G401 (cell line): ENCODE data around the gene MCM3. TPM values are rescaled to one million over a fixed set of nuclear protein-coding genes. Genes with fewer than 3 reads are reported as not detected.

ENCODE experiments used
- total RNA-seq: library from RNA; depleted of rRNA; stranded (reverse); fragments of >200 nt; shearing (Covaris generic); gene quantifications from 2 replicates; pipeline ENCODE4 v1.2.3, GENCODE V29; 2014; rRNA removed

Gene MCM3
- total RNA-seq, 1 experiment from 2014 or later: 392 TPM

Other genes starting within 250 kb of the MCM3 start
- not detected in 2 replicates for gene PKHD1, start 197.1 kb downstream of the MCM3 start, total RNA-seq
- not detected in 2 replicates for gene IL17A, start 98.4 kb downstream of the MCM3 start, total RNA-seq
- gene IL17F, start 40.2 kb downstream of the MCM3 start, total RNA-seq: not detected in 2 replicates
- 26.0 and 29.6 TPM in 2 replicates for gene PAQR8, start 77.4 kb upstream of the MCM3 start, total RNA-seq
- 20.7 and 29.2 TPM in 2 replicates for gene EFHC1, start 135.6 kb upstream of the MCM3 start, total RNA-seq